IPS DF 19.7 (cell line): ENCODE data around the gene CINP.
"Not testable (repeated sequence)": the region's sequence is repeated elsewhere in the genome, so short reads cannot be mapped to it uniquely, and the experiment has no call there.

Experiments used
- DNase-seq: peaks from one replicate; pipeline ENCODE4 v3.0.0-alpha.2; 2013; ENCODE audit warnings: low read depth, low spot score

CINP gene

DNA sequence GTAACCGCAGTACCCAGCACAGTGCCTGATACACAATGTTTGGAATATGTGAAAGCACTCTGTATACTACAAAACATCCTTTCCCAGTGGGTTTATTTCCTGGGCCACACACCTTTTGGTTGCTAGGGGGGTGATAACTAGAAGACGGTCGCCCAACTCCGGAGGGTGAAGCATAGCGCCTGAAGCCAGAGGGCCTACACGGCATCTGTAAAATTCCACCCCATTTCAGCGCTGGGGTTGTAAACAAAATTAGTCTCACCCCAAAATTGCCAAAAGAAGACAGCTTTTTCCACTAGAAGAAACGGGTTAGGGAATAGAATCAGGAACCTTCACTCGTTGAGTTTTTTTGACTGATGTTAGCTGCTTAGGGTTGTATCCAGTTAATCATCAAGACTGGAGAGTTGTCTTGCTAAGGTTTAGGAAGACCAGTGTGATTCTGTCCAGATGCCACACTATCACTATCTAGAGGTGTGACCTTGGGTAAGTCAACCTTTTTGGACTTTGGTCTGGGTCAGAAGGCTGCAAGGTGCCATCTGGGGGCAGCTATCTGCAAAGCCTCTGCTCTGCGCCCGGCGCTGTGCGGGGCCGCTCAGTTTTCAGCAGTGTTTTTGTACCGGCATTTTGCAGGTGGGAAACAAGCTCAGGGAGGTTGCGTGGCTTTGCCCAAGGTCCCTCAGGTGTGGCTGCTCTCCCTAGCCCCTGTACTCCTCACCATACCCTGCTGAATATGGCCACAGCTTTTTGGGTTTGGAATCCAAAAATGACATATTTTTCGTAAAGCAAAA, 41.8 kb downstream of the CINP start:
- DNase-seq: no peak

DNA sequence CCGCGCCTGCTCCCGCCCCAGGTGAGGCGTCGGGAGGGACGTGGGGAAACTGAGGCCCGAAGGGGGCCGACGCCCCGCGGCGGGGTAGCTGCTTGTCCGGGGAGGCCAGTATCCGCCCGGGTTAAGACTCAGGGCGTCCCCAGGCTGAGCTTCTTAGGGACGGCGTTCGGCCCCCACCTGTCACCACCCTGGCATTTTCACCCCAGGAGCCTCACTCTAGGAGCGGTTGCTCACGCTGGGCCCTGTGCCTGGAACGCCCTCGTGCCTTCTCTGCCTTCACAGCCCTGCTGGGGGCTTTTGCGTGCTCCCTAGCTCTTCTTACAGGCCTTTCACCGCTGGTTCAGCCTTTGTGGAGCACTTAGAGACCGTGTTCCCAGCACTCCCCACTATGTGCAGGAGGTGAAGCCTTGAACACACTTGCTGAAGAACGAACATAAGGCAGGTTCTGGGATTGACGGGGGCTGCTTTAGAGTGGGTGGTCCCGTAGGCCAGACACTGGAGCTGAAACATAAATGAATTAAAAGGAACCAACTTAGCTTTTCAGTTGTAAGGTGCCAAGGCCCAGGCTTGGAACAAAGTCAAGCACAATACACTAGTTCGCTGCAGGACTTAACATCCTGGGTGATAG, 42.5 kb downstream of the CINP start:
- DNase-seq: no peak

DNA sequence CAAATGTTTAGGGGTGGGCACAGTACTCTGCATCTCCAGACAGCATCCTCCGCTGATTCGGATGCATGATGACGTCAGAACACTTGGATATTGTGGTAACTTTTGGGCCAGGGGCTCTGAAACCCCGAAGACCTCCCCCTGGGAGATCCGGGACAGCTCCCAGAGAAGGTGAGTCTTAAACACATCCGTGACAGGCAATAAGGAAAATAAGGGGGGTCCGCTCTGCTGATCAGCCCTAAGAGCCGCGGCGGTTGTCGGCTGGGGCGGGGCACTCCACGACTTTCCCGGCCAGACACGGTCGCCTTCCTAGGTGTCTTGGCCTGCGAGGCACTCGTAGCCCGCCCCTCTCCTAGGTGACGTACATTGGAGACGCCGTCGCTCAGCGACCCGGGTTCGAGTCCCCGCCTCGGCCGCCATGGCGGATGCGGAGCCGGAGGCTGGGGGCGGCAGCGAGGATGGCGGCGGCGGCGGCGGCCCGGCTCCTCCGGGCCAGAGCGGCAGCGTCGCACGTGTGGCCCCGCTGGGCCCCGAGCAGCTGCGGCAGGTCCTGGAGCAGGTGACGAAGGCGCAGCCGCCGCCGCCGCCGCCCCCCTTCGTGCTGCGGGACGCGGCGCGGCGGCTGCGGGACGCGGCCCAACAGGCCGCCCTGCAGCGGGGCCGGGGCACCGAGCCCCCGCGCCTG, 43.2 kb downstream of the CINP start, which contains the start of gene ZNF839:
ZNF839 (plus strand) TSS at position 396 of the 682 bp plus-strand sequence; CDS start at position 416, 20 bp downstream.
- no peak for DNase-seq

DNA sequence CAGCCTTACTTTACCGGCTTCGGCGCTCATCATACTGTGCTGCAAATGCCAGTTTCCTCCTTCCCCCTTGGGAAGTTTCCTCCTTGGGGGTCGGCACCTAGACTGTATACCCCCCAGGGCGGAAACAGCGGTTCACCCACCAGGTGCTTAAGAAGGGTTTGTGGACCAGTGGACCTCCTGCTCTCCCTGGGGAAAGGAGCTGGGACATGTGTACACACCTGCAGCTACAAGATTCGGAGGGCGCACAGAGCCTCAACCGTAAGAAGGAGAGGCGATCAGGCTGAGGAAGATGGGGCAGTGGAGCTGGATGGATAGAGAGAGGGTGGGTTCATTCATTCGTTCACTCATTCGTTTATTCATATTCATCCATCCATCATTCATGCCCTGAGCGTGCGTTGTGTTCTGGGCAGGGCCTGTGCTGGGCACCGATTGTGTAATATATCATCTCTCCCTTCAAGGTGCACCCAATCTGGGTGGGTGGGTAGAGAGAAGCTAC, 43.9 kb downstream of the CINP start:
- no peak for DNase-seq

DNA sequence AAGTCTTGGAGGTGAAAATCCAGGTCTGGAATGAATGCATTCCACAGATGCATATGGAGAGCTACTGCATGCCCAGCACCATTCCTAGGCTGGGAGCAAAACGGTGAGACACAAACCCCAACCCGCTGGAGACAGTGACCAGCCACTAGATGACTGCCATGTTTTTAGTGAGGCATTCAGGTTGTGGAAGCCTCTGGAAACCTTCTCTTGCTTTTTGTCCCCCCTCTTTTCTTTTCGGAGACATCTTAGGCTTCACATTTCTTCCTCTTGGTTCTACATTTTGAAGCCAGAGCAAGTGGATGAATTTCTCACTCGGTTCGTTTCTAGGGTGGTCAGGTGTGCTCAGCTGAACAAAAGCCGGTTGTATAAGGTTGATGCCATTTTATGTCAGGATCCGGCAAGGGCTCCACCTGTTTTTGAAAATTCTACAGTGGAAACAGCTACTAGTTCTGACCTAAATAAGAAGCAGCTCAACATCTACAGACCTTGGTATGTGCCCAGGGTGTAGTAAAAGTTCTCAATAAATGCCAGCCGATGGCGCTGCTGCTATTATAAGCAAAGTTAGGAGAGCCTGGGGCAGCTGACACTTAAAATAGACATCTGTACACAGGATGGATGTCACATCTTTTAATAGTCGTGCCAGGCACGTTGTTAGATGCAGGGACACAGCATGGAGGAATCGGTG, 45.0 kb downstream of the CINP start:
- no peak for DNase-seq

DNA sequence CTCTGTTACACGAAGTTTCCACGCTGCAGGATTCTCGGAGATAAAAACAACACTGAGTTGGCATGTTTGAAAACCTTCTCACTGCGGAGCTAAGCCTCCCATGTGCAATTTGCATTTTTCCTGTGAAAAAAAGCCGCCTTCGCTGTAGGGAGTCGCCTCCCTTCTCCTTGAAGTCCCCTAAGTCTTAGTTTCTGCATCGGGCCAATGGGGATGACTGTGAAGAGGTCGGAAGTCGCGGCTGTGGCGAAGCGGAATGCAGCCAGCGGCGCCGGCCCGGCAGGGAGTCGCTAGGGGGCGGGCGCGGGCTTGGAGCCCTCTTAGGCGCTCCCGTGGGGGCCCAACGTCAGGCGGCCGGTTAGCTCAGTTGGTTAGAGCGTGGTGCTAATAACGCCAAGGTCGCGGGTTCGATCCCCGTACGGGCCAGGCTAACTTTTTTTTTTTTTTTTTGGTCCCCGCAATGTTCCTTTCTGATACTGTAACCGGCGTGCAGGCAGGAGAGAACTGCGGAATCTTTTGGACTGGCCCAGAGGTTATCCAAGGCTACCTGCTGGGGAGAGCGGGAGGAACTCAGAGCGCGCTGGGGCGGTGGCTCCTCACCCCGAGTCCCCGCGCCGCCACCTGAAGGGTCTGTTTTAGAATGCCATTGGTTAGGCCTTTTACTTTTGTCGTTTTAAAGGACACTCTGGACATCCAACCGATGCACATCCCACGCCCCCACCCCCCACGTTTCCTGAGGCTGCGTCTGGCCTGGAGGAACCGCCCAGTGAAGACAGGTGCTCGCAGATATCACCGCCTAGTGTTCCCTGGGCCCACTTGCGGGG, 45.7 kb downstream of the CINP start:
- peak; percentile 79 for DNase-seq

DNA sequence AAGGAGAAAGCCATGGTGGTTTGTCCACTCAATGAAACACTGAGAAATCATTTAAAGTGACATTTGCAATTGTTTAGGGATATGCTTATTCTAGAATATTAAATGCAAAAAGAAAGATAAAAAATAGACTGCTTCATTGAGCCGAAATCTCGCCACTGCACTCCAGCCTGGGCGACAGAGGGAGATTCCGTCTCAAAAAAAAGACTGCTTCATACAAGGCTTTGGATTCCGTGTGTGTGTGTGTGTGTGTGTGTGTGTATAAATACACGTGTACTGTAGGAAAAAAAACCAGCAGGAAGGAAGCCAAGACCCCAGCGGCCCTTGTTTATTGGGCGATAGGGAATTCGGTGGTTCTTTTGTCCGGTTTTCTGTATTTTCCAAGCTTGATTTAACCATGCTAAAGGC, 46.4 kb downstream of the CINP start:
- DNase-seq: no peak

DNA sequence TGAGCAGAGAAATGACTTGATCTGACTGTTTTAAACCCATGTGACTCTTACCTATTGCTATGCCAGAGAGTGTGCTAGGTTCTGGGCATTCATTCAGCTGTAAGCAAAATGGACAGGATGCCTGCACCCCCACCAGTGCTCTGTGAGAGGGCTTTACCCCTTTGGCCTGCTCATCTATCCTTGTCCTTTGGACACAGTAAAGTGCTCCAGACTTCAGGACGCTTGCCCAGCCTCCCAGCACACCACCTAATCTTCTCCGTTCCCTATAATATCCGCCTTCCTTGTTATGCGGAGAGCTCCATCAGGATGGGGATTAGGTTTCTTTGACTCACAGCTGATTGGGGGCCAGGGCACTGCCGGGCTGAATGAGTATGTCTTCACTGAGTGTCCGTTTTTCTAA, 47.6 kb downstream of the CINP start:
- DNase-seq: no peak

DNA sequence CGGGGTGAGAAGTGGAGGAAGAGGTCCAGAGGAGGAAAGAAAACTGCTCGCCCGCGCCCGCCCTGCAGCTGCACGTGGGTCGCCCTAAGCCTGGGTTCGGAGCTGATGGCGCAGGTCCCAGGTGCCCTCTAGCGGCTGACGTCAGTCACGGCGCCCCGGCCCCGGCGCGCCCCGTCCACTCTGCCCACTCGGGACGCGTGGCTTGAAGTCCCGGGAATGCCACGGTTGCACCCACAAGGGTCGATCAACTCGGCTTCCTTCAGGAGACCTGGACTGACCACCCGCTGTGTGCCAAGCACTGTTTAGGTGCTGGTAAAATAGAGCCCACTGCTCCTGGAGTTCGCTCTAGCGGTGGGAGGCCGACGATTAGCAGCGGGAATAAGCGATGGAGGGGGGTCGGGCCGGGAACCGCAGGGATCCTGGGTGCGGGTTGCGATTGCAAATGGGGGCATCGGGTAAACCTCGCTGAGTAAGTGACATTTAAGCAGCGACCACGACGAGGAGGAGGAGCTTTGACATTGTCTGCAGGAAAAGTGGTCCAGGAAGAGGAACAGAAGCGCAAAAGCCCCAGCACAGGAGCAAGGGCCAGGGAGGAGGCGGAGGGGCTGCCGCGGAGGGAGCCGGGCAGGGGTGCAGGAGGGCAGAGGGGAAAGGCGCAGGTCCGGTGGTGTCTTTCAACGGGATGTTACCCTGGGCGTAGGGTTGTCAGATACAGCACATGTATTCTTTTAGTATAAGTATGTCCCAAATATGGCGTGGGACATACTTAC, 48.3 kb downstream of the CINP start:
- no peak for DNase-seq

DNA sequence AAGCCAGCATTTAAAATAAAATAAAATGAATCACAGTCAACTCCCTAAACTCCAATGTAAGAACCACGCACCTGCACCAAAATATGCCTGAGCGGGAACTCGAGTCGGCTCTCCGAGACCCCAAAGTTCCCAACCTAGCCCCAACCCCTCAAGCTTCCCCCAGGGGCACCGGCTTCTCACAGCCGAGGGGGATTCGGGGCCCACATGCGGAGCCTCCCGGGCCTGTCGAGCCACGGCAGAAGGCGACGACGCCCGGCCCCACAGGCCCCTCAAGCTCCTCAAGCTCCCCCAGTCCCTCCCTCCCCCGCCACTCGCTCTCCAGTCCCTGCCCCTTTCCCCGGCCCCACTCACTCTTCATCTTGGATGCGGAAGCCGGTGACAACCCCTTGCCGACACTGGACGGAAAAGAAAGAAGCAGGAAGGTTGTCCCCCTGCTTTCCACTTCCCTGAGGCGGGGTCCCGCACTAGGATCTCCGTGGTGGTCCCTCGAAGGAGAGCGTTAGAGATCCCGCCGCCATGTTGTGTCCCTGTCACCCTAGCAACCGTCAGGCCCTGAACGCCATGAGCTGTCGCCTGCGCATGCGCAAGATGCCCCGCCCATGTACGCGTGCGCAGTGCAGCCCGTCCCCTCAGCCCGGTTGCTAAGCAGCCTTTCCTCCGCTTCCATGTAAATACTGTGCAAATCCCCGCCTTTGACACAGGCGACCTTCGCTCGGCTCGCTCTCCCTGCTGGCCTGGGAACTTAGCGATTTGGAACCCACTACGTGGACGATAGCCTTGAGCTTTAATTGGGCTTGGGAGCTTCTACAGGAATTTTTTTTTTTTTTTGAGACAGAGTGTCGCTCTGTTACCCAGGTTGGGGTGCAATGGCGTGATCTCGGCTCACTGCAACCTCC, 57.8 kb downstream of the CINP start, which contains the start of gene MOK:
MOK (minus strand) TSS at position 554 of the 896 bp plus-strand sequence; CDS start at position 358, 196 bp downstream.
- DNase-seq: peak; percentile 78

DNA sequence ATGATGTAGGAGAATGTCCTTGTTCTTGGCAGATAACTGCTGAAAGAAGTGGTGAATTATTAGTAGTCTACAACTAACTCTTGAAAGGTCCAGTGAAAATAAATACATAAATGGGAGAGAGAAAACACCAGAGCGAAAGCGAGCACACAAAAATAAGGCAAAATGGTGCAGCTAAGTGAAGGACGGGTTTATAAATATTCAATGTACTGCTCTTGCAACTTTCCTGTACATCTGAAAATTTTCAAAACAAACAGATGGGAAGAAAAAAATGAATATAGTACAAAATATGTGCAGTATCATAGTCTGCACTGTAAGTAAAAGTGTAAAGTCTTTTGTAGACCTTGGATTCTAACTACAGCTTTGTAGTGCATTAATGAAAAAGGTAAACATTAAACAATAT, 59.0 kb downstream of the CINP start:
- no peak for DNase-seq

DNA sequence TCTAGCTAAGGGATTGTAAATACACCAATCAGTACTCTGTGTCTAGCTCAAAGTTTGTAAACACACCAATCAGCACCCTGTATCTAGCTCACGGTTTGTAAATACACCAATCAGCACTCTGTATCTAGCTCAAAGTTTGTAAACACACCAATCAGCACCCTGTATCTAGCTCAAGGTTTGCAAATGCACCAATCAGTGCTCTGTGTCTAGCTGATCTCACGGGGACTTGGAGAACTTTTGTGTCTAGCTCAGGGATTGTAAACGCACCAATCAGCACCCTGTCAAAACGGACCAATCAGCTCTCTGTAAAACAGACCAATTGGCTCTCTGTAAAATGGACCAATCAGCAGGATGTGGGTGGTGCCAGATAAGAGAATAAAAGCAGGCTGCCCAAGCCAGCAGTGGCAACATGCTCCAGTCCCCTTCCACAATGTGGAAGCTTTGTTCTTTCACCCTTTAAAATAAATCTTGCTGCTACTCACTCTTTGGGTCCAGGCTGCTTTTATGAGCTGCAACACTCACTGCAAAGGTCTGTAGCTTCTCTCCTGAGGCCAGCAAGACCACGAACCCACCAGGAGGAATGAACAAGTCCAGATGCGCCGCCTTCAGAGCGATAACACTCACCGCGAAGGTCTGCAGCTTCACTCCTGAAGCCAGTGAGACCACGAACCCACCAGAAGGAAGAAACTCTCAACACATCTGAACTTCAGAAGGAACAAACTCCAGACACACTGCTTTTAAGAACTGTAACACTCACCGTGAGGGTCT, 64.2 kb downstream of the CINP start:
- not testable (repeated sequence) for DNase-seq
